Limb (tissue), 2 donors: ENCODE measurements around the gene GAL3ST2.
"Not testable (repeated sequence)": the region's sequence is repeated elsewhere in the genome, so short reads cannot be mapped to it uniquely, and the experiment has no call there.

ENCODE experiments used
- DNase-seq, 2 donors: peaks; one replicate each; pipeline ENCODE4 v3.0.0-alpha.2; 2016; ENCODE audit errors: extremely low spot score in 2 of 2

GAL3ST2 gene

DNA sequence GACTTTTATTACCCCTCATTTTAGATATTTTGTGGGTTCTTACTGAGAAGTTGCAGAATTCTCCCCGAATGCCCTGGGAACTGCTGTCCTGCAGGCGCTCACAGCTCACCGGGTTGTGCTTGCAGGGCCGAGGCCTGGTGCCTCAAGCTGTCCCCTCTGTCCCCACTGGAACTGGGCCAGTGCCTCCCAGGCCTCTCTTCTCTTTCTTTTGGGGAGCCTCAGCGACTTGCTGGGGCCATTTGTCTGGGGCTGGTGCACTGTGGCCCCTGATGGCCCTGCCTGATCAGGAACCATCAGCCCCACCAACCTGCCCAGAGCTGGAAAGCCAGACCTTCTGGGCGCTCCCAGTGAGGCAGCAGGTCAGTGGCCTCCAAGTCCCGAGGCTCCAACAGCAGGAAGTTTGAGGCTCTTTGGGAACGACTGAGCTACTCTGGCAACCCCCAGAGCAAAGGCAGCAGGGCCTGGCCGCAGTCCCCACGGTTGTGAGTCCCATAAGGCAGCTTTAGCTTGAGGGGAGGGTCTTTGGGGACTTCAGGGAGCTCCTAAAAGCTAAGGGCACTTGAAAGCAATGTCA is 17.7 kb downstream of the GAL3ST2 start:
- no peak for DNase-seq

DNA sequence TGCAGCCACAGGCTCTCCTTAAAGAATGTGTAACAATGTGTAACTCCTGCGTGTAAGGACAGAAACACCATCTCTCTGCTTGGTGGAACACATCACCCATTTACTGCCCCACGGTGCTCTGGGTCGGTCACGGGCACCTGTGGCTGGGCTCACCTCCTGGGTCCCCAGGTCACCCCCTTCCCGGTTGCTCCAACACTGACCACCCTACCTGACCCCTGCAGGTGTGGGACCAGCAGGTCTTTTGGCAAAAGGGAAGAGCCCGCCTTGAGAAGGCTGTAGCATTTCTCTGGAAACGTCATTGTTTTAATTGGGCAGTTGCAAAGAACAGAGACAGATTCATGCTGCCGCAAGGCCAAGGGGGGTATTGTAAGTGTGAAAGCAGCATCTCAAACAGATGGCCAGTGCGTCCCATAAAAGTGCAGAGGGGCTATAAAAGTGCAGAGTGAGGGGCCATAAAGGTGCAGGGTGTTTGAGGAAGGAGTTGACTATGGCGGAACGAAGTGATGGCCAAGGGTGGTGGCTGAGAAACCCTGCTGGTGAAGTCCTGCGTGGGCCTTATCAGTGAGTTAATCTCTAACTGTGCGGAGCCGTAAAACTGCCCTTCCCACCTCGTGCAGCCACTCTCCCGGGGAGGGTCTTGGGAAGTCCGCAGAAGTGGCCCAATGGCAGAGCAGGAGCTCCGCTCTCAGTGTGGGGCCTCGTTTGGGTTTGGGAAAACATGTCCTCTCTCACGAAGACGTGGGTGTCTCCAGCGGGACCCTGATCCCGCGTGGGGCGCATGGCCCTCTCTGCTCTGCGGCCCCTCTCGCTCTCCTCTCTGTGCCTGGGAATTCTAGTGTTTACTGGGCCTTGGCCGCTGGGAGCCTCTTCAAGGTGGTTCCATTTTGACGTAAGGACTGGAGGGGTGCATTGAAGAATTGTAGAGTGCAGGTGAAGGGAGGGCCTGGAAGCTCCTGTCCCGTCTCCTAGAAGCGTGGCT is 18.7 kb downstream of the GAL3ST2 start:
- DNase-seq = no peak

DNA sequence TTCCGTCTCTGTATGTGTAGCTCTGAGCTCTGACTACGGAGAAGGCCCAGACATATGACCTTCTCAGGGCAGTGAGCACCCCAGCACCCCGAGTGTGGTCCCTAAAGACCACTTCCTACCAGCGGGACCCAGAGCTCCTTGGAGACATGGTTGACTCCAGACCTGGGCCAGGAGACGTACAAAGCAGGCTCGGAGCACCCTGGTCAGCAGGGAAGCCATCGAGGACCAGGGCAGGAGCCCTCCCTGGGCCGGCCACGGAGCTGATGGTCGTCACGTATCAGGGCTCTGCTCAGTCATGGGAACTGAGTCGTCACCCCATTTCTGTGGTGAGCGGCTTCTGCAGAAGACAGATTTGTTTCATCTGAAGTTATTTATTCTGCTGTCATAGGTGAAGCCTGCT is 19.6 kb downstream of the GAL3ST2 start:
- no peak for DNase-seq

GRCh38 chr2:241796610-241797138 is 20.1 kb downstream of the GAL3ST2 start:
- no peak for DNase-seq

DNA sequence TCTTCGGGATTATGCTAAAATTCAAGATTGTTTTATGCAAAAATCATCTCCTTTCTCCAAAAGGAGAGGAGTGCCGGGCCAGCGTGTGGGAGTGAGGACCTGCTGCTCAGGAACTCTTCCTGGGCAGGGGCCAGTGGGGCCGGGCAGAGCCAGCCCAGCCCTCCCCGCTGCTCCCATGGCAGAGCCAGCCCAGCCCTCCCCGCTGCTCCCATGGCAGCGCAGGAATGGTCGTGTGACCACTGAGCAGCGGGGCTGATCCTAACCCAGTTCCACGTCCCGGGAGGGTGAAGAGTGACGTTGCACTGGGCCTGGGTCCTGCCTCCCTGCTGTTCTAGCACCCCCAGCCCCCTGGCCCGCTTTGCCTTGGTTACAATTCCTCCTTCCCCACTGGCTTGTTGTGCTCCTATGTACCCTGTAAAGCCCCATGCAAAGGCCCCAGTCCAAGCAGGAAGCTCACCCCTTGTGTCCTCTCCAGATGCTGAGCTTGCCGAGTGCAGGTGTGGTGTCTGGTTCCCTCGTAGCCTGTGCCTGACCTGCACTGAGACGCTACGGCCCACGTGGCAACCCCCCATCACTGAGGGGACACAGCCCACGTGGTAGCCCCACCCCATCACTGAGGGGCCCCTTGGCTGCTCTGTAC is 20.9 kb downstream of the GAL3ST2 start:
- DNase-seq = no peak

DNA sequence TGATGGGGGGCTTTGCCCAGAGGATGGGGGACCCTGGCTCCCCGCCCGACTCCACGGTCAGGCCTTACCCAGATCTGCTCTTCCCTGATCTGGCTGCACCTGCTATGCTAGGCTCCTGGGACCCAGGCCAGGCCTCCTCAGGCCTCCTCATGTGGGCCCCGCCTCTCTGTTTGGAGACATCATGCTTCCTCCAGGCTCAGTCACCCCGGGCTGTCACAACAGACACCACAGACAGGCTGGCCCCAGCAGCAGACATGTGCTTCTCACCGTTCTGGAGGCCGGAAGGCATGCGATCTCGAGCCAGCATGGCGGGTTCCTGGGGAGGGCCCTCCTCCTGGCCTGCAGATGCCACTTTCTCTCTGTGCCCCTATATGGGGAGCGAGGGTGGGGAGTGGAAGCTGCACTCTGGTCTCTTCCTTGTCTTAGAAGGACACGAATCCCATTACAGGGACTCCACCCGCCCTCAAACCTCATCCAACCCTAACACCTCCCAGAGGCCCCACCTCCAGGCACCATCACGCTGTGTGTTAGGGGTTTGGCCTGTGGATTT is 21.5 kb downstream of the GAL3ST2 start:
- no peak for DNase-seq

DNA sequence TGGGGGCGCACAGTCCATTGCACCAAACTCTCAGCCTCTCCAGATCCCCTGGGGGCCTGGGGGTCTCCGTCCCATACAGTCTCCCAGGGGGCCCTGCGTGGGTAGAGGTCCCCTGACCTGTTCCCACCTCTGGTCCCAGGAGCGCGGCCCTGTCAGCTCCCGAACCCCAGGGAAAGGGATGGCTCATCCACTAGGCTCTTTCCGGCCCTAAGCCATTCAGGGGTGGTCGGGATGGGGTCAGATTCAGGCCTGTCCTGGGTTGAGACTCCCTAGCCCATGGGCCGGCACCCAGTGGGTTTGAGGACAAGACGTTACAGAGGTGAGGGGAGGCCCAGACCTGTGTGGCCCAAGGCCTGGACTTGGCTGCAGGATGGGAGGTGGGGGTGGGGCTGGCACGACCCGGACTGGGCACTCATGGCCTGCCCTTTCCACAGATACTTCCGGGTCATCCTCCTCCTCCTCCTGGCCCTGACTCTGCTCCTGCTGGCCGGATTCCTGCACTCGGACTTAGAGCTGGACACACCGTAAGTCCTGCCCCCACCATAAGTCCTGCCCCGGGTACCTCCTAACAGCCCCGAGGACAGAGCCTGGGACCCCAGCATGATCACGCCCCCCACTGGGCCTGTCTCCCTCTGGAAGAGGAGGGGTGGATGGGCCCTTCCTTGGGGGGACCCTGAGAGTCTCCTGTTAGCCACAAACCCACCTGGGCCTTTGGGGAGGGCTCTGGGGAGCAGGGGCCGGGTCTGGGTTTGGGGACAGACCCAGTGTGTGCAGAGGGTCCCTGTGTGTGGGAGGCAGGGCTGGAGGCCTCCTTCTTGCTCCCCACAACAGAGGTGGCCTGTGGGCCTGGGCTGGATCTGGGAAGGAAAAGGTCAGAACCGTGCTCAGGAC is 22.3 kb downstream of the GAL3ST2 start:
- DNase-seq = no peak

- DNase-seq = no peak
These were observed 23.0 kb downstream of the GAL3ST2 start for GRCh38 chr2:241799522-241800197.

DNA sequence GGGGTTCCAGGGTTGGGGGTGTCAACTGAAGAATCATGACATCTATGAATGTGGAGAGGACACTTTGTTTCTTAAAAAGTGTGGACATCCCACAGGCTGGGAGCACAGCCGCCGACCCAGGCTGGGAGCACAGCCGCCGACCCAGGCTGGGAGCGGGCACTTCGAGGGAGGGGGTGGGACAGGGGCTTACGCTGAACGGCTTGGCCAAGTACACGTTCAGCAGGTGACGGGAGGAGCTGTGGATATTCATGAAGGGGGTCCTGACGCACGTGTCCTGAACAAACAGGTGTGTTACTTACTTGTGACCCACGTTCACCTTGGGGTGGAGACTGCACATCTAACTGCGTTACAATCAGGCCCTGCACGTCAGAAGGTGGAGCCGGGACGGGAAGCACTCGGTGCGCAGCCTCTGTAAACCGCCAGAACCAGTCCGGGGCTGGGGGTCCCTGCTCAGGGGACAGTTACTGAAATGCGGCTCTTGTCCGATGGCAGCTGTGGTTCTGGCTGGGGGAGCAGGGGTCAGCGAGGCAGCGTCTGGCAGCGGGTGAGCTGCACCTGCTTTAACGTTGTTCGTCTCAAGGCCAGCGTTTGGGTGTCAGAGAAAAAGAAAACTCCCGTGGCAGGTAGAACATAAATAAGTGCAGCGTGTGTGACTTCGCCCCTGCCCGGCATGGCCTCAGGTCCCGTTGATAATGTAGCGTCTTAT is 23.7 kb downstream of the GAL3ST2 start:
- not testable (repeated sequence) for DNase-seq

DNA sequence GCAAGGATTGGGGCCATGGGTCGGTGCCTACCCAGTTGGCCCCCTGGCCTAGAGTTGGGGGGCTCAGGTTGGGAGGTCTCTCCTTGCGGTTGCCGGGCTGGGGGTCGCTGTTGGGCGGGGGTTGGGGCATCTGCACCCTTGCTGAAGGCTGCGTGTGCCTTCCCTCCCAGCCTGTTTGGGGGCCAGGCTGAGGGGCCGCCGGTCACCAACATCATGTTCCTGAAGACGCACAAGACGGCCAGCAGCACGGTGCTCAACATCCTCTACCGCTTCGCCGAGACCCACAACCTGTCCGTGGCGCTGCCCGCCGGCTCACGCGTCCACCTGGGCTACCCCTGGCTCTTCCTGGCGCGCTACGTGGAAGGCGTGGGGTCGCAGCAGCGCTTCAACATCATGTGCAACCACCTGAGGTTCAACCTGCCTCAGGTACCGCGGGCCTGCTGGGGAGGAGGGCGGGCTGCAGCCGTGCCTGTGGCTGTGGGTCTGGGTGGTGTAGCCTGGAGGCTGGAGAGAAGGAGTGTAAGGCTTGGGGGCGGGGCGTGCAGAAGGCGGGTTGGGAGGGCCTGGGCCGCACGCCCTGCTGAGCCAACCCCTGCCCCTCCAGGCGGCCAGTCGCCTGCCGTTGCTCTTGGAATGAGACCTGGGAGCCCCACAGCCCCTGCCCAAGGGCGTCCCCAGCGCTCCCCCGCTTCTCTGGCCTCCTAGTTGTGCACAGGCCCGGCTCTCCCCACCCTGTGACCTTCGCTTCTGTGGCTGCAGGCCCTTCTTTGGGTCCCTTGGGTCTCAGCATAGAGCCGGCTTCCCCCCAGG is 25.2 kb downstream of the GAL3ST2 start:
- DNase-seq = peak in 1 of 2 donors; percentile 31

- peak in 1 of 2 donors; percentile 28 for DNase-seq
These were observed 26.0 kb downstream of the GAL3ST2 start for GRCh38 chr2:241802421-241803318.

- peak; percentile 76 to 82 for DNase-seq
These were observed 27.0 kb downstream of the GAL3ST2 start for GRCh38 chr2:241803387-241804325.

- peak in 1 of 2 donors; percentile 46 for DNase-seq
These were observed 28.0 kb downstream of the GAL3ST2 start for GRCh38 chr2:241804326-241805229.

DNA sequence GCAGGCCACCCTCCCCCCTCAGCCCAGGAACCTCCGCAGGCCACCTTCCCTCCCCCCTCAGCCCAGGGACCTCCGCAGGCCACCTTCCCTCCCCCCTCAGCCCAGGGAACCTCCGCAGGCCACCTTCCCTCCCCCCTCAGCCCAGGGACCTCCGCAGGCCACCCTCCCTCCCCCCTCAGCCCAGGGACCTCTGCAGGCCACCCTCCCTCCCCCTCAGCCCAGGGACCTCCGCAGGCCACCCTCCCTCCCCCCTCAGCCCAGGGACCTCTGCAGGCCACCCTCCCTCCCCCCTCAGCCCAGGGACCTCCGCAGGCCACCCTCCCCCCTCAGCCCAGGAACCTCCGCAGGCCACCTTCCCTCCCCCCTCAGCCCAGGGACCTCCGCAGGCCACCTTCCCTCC is 29.6 kb downstream of the GAL3ST2 start:
- not testable (repeated sequence) for DNase-seq

GRCh38 chr2:241808051-241808720 is 31.6 kb downstream of the GAL3ST2 start:
- peak in 1 of 2 donors; percentile 26 for DNase-seq
